Fibroblast of pulmonary artery (primary cell): ENCODE results near the gene COMMD10.
A peak's percentile ranks its signal among the peaks of the same experiment; 100 is the strongest.

ENCODE experiments used
- DNase-seq: peaks from one replicate; pipeline ENCODE4 v3.0.0-alpha.2; 2010; ENCODE audit warnings: low read depth
- H3K4me3 ChIP-seq: replicated peaks from 2 replicates; pipeline ENCODE4 v1.5.1; 2011; ENCODE audit warnings: low read depth, mild to moderate bottlenecking, control low read depth, low read length, moderate library complexity
- CTCF ChIP-seq: IDR thresholded peaks from 2 replicates; pipeline ENCODE4 v1.5.1; 2011; ENCODE audit warnings: mild to moderate bottlenecking, control low read depth, low read length, inconsistent platforms; ENCODE audit errors: missing control alignments

The COMMD10 gene

DNA sequence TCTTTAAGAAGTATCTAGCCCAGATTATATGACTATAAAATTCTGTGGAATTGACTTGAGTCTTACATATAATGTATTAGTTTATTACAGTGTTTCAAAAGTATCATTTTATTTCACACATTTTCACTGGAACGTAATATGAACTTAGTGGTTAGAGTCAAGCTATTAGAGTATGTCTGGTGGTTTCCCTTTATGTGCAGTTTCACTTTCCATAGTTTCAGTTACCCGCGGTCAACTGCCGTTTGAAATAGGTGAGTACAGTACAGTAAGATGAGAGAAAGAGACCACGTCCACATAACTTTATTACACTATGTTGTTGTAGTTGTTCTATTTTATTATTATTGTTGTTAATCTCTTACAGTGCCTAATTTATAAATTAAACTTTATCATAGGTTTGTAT is 50.5 kb downstream of the COMMD10 start:
- H3K4me3 ChIP-seq = no peak overlapping the region
- no peak for DNase-seq

DNA sequence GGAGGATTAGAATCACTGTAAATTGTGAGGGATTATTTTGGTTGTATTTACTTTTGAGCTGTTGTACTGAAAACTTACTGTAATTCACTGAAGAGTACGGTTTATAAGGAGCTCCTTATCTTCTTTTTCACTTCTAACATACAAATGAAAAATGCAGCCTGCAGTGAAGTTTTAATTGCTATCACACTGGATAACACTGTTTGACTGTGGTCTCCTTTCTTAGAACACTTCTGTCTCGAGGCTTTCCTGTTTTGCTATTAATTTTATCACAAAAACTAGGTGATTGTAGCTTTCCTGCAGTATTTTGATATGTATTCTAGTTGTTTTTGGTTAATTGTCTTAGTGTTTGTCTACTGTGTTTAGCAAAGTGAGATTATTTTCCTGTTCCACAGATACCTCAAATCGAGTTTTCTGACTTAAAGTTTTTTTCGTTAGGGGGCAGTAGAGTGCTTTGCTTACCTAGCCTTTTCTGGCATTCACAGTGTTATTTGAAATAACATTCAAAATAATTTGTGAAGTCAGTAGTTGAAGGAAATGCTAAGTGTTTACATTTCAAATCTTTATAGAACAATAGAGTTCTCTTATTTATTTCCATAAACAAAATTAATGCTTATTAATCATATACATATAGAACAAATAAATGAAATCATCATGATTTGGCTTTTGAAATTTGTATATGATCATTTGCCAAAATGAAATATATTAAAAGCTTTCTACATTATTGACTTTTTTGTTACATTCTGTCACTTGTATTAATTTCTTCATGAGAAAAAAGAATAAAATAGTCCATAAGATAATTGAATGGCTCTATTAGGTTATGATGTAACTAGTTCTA is 52.9 kb downstream of the COMMD10 start:
- TF ChIP-seq CTCF = peak; percentile 78
- H3K4me3 ChIP-seq = no peak overlapping the region
- peak; percentile 78 for DNase-seq

More for the DNA sequence above, 50.5 kb downstream of the COMMD10 start:
- TF ChIP-seq CTCF = no peak

- TF ChIP-seq CTCF = no peak
- no peak for DNase-seq
- no peak overlapping the region for H3K4me3 ChIP-seq
Observed at GRCh38 chr5:116142495-116142894, 57.7 kb downstream of the COMMD10 start.

DNA sequence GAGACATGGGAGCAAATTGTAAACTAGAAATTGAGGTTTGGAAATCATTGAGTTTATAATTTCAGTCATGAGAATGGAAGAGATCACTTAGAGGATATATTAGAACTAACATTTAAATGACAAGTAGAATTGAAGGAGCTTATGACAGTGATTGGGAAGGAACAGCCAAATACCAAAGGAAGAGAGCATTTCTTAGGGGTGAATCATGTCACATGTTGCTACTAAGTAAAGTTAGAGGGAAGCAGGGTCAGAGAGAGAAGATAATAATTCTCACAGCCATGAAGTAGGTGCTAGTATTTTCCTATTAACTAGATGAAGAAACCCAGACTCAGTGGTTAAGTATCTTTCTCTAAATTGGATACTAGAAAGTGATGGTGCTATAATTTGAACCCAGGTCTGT is 59.3 kb downstream of the COMMD10 start:
- peak; percentile 37 for DNase-seq
- no peak overlapping the region for H3K4me3 ChIP-seq
- TF ChIP-seq CTCF = no peak

GRCh38 chr5:116144991-116145390 is 60.2 kb downstream of the COMMD10 start:
- no peak for DNase-seq
- no peak for TF ChIP-seq CTCF
- H3K4me3 ChIP-seq = no peak overlapping the region

DNA sequence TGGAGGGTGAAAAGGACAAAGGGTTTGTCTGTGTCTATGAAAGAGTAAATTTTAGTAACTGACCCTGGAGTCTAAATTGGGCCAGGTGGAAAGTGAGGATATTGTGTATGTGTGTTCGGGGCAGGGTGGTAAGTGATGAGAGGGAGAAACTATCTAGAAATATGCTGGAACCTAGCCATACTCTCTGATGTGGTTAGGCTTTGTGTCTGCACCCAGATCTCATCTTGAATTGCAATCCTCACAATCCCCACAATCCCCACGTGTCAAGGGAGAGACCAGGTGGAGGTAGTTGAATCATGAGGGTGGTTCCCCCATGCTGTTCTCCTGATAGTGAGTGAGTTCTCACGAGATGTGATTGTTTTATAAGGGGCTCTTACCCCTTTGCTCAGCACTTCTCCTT is 60.6 kb downstream of the COMMD10 start:
- DNase-seq = no peak
- no peak for TF ChIP-seq CTCF
- no peak overlapping the region for H3K4me3 ChIP-seq

DNA sequence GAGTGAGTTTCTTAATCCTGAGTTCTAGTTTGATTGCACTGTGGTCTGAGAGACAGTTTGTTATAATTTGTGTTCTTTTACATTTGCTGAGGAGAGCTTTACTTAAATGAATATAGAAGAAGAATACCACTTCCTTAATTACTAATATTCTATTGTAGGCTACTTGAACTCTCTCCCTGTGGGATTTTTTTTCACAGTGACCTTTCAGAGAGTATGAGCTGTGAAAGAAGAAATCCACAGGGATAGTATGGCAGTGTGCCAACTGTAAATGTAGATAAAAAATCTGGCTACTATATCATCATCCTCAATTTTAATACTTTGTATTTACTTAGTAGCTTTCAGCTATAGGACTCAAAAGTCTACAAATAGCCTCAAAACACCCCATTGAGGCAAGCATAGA is 67.3 kb downstream of the COMMD10 start:
- TF ChIP-seq CTCF = no peak
- DNase-seq = peak; percentile 11
- no peak overlapping the region for H3K4me3 ChIP-seq
